Mucosa of descending colon (tissue), 3 donors: ENCODE results near the gene TMEM191C. TPM values are rescaled to one million over a fixed set of nuclear protein-coding genes. Genes with fewer than 3 reads are reported as not detected.
"Not testable (repeated sequence)": the region's sequence is repeated elsewhere in the genome, so short reads cannot be mapped to it uniquely, and the experiment has no call there.

Experiments
- ATAC-seq: fragments of 200-7000 bp; cut with Tn5 transposase; one replicate; pipeline ENCODE4 v1.9.1; 2020; ENCODE audit warnings: mild to moderate bottlenecking, moderate library complexity
- DNase-seq, 3 donors: peaks; one replicate each; pipeline ENCODE4 v3.0.0-alpha.2; 2020
- H3K36me3 ChIP-seq: fragments of 200-600 bp; one replicate; pipeline ENCODE4 v1.8.0; 2021; ENCODE audit warnings: low read depth, mild to moderate bottlenecking
- H3K4me1 ChIP-seq: fragments of 200-600 bp; one replicate; pipeline ENCODE4 v1.8.0; 2021; ENCODE audit warnings: low read depth, mild to moderate bottlenecking
- H3K4me3 ChIP-seq: fragments of 200-600 bp; one replicate; pipeline ENCODE4 v1.8.0; 2021; ENCODE audit warnings: mild to moderate bottlenecking
- H3K9me3 ChIP-seq: fragments of 200-600 bp; one replicate; pipeline ENCODE4 v1.8.0; 2021; ENCODE audit warnings: mild to moderate bottlenecking
- intact Hi-C, 2 donors: fragments of 100-400 bp; cut with DNase I in 1 of 2; cut with micrococcal nuclease in 1 of 2; formaldehyde crosslinking; loops; one replicate each; pipeline versions ENCODE4 v1.11.0 to v1.11.1; 2022; cut with DNase I, micrococcal nuclease
- long read RNA-seq, 2 donors: library from polyadenylated mRNA; unstranded; transcript quantifications; one replicate each; pipeline ENCODE4 v2.0.0, GENCODE V29; 2019 to 2021
- total RNA-seq, 3 donors: library from RNA; stranded (reverse); fragmentation: NEBNext Ultra II Directional in 2 of 3; extraction: Animal tissue kit (Norgen Biotek cat#: 25700) in 2 of 3; gene quantifications; one replicate each; pipeline versions ENCODE4 v1.2.1 to v1.2.4, GENCODE V29; 2021 to 2023
- donor health status: DM: no; HTN: no; CAD: no; lungs with moderate emphysema.
- donor health status: DM: no; HTN: no; CAD: no.
- donor health status: DM: no; HTN: yes; CAD: no.

Gene TMEM191C
- total RNA-seq = 1 to 10 TPM; 1.3 to 2.9 (median 2.1) TPM
- long read RNA-seq, donor 1, partial matches to known transcripts = 1 of 1 reads
- long read RNA-seq, donor 1, other reads (novel, unspliced or antisense) = 0 of 1 reads
- long read RNA-seq, donor 2, partial matches to known transcripts = 3 of 3 reads
- long read RNA-seq, donor 2, other reads (novel, unspliced or antisense) = 0 of 3 reads

GRCh38 chr22:21467337-21468193 lies at the start of gene TMEM191C:
TSS of gene TMEM191C (plus strand) at chr22:21467387. CDS start at chr22:21467460, 73 bp downstream.
- H3K9me3 ChIP-seq, DNase-seq, H3K36me3 ChIP-seq, intact Hi-C loops, H3K4me1 ChIP-seq, H3K4me3 ChIP-seq: not testable (repeated sequence)
- peak; percentile 8 for ATAC-seq

DNA sequence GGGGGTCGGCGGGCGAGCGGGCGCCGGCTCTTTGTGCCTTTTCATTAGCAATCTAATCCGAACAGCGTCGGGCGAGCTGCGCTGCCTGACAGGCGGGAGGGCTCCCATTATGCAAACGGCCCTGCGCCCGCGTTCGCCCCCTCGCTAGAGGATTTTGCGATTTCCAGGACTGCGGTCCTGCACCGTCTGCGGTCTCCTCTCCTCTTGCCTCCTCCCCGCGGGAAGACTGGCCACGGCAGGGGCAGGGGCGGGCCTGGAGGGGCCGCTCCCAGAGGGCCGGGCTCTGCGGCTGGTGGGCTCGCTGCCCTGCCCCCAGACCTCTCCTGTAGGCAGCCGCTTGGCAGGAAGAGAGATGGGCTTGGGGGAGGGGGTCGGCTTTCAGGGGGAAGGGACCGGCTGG lies 49.3 kb upstream of the TMEM191C start:
- H3K9me3 ChIP-seq, ATAC-seq, H3K4me3 ChIP-seq, H3K4me1 ChIP-seq, H3K36me3 ChIP-seq, intact Hi-C loops: not testable (repeated sequence)
- DNase-seq = peak; percentile 31 to 63 (median 42)

- H3K36me3 ChIP-seq, H3K4me1 ChIP-seq, H3K9me3 ChIP-seq, H3K4me3 ChIP-seq, intact Hi-C loops: not testable (repeated sequence)
- ATAC-seq (peak; percentile 2), DNase-seq (peak in 2 of 3 donors; percentile 22 to 31)
Measured at GRCh38 chr22:21418974-21419638, 48.1 kb upstream of the TMEM191C start.

DNA sequence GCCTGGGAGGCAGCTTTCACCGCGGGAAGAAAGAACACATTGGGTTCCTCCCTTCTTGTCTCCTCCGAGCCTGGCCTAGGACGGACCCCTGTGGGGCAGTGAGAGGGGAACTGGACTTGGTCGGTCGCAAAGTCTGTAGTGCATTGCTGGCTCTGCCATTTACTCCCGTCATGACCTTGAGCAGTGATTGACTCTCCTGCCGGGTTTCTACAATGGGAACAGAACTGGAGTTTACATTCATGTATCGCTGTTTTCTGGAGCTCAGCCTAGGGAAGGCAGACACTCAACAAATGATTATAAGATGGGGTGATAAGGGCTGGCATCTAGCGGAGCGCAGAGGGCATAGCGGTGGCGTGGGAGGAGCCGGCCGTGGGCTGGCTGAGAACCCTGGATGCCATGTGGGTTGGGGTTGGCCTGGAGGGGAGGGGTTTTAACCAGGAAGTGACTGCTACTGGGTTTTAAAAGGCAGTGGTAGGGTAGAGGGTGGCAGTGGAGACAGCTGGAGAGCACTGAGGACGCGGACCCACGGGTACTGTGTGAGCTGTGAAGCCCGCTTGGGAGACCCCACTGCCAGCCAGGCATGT lies 46.9 kb upstream of the TMEM191C start:
- intact Hi-C loops, H3K36me3 ChIP-seq, H3K4me1 ChIP-seq, H3K9me3 ChIP-seq, H3K4me3 ChIP-seq: not testable (repeated sequence)
- ATAC-seq (peak; percentile 80), DNase-seq (peak in 1 of 3 donors; percentile 27)

GRCh38 chr22:21424084-21424709 lies 43.0 kb upstream of the TMEM191C start:
- H3K36me3 ChIP-seq, H3K9me3 ChIP-seq, H3K4me3 ChIP-seq, intact Hi-C loops, DNase-seq, ATAC-seq, H3K4me1 ChIP-seq: not testable (repeated sequence)

- H3K36me3 ChIP-seq, ATAC-seq, H3K4me1 ChIP-seq, H3K4me3 ChIP-seq, DNase-seq, H3K9me3 ChIP-seq, intact Hi-C loops: not testable (repeated sequence)
Measured at GRCh38 chr22:21434378-21435233, 32.6 kb upstream of the TMEM191C start.

- H3K9me3 ChIP-seq, H3K36me3 ChIP-seq, intact Hi-C loops, H3K4me3 ChIP-seq, H3K4me1 ChIP-seq: not testable (repeated sequence)
- ATAC-seq (peak; percentile 81), DNase-seq (peak; percentile 4 to 44 (median 41))
Measured at GRCh38 chr22:21435998-21436810, 31.0 kb upstream of the TMEM191C start.

GRCh38 chr22:21438013-21438412 lies 29.2 kb upstream of the TMEM191C start:
- H3K4me1 ChIP-seq, ATAC-seq, intact Hi-C loops, H3K9me3 ChIP-seq, H3K36me3 ChIP-seq, H3K4me3 ChIP-seq: not testable (repeated sequence)
- DNase-seq = peak in 1 of 3 donors; percentile 17

- DNase-seq, H3K4me3 ChIP-seq, H3K4me1 ChIP-seq, H3K9me3 ChIP-seq, intact Hi-C loops, H3K36me3 ChIP-seq: not testable (repeated sequence)
- peak; percentile 15 for ATAC-seq
Measured at GRCh38 chr22:21440018-21440636, 27.1 kb upstream of the TMEM191C start.

GRCh38 chr22:21440676-21441075 lies 26.5 kb upstream of the TMEM191C start:
- intact Hi-C loops, H3K36me3 ChIP-seq, H3K4me1 ChIP-seq, H3K4me3 ChIP-seq, H3K9me3 ChIP-seq, DNase-seq: not testable (repeated sequence)
- ATAC-seq = peak; percentile 83

- ATAC-seq, intact Hi-C loops, H3K4me1 ChIP-seq, H3K36me3 ChIP-seq, H3K4me3 ChIP-seq, H3K9me3 ChIP-seq: not testable (repeated sequence)
- peak in 2 of 3 donors; percentile 25 to 31 for DNase-seq
Measured at GRCh38 chr22:21441170-21441569, 26.0 kb upstream of the TMEM191C start.

- DNase-seq, H3K4me3 ChIP-seq, H3K4me1 ChIP-seq, H3K9me3 ChIP-seq, intact Hi-C loops, ATAC-seq, H3K36me3 ChIP-seq: not testable (repeated sequence)
Measured at GRCh38 chr22:21442123-21442522, 25.1 kb upstream of the TMEM191C start.
